Measurements from ENCODE around the gene CDH23.

GRCh38 chr10:71725998-71726579 is 329.4 kb downstream of the CDH23 start:
- TF ChIP-seq EZH2phosphoT487 (IDR thresholded peaks at IDR 0.05; ENCODE audit: borderline replicate concordance, low read length) (no peak), CTCF (conservative IDR thresholded peaks at IDR 0.05; ENCODE audit: low read depth, low read length) (peak; percentile 56)
